GM18951 (cell line): ENCODE data around the gene ZNF575.

ENCODE experiments used
- POLR2A ChIP-seq: IDR thresholded peaks from 4 replicates; pipeline ENCODE4 v1.6.1; 2011; ENCODE audit warnings: mild to moderate bottlenecking; ENCODE audit not compliant: insufficient read length, insufficient read depth; ENCODE audit errors: extremely low read depth
- in situ Hi-C: fragments of 300-500 bp; cut with MboI; formaldehyde crosslinking; loops from one replicate; pipeline ENCODE4 v1.12.0; 2022; ENCODE audit warnings: low sequenced_read_pairs, mixed read lengths, inconsistent platforms; ENCODE audit not compliant: unreplicated experiment

Gene ZNF575

GRCh38 chr19:43532962-43533545, at the start of gene ZNF575:
Gene ZNF575 (plus strand): TSS chr19:43533188. CDS start chr19:43534423, 1,235 bp downstream.
- peak; percentile 55 for TF ChIP-seq POLR2A
- in situ Hi-C loops, result no loop called here

GRCh38 chr19:43483281-43483680, 49.7 kb upstream of the ZNF575 start:
- in situ Hi-C loops, result no loop called here
- TF ChIP-seq POLR2A, result no peak

- in situ Hi-C loops, result no loop called here
- TF ChIP-seq POLR2A, result no peak
These were observed 47.0 kb upstream of the ZNF575 start for GRCh38 chr19:43485951-43486350.

- in situ Hi-C loops, result no loop called here
- no peak for TF ChIP-seq POLR2A
These were observed 46.6 kb upstream of the ZNF575 start for GRCh38 chr19:43486412-43486811.

GRCh38 chr19:43488179-43488578, 44.8 kb upstream of the ZNF575 start:
- in situ Hi-C loops, result no loop called here

GRCh38 chr19:43489310-43489709, 43.7 kb upstream of the ZNF575 start:
- TF ChIP-seq POLR2A, result no peak
- in situ Hi-C loops, result no loop called here

More at GRCh38 chr19:43488179-43488578, 44.8 kb upstream of the ZNF575 start:
- no peak for TF ChIP-seq POLR2A

- TF ChIP-seq POLR2A, result no peak
- in situ Hi-C loops, result no loop called here
These were observed 42.9 kb upstream of the ZNF575 start for GRCh38 chr19:43489979-43490599.

- TF ChIP-seq POLR2A, result no peak
- in situ Hi-C loops, result no loop called here
These were observed 42.2 kb upstream of the ZNF575 start for GRCh38 chr19:43490759-43491158.

GRCh38 chr19:43495082-43495481, 37.9 kb upstream of the ZNF575 start:
- in situ Hi-C loops, result no loop called here
- no peak for TF ChIP-seq POLR2A

GRCh38 chr19:43496960-43497359, 36.0 kb upstream of the ZNF575 start:
- in situ Hi-C loops, result no loop called here

GRCh38 chr19:43498233-43498842, 34.6 kb upstream of the ZNF575 start:
- TF ChIP-seq POLR2A, result no peak
- in situ Hi-C loops, result no loop called here

More at GRCh38 chr19:43496960-43497359, 36.0 kb upstream of the ZNF575 start:
- no peak for TF ChIP-seq POLR2A

- TF ChIP-seq POLR2A, result no peak
- in situ Hi-C loops, result no loop called here
These were observed 33.9 kb upstream of the ZNF575 start for GRCh38 chr19:43499042-43499441.

- no peak for TF ChIP-seq POLR2A
- in situ Hi-C loops, result no loop called here
These were observed 31.1 kb upstream of the ZNF575 start for GRCh38 chr19:43501661-43502418.

- in situ Hi-C loops, result no loop called here
- no peak for TF ChIP-seq POLR2A
These were observed 30.5 kb upstream of the ZNF575 start for GRCh38 chr19:43502419-43502976.
